DMS153 treated with DMSO at 0.1 percent for 48 hours (cell line): Measurements from ENCODE around the gene PYDC2.

Experiments used
- DNase-seq: peaks from one replicate; lab custom pipeline; 2025; ENCODE audit not compliant: unreplicated experiment; lab: John Stamatoyannopoulos, UW

Gene PYDC2

DNA sequence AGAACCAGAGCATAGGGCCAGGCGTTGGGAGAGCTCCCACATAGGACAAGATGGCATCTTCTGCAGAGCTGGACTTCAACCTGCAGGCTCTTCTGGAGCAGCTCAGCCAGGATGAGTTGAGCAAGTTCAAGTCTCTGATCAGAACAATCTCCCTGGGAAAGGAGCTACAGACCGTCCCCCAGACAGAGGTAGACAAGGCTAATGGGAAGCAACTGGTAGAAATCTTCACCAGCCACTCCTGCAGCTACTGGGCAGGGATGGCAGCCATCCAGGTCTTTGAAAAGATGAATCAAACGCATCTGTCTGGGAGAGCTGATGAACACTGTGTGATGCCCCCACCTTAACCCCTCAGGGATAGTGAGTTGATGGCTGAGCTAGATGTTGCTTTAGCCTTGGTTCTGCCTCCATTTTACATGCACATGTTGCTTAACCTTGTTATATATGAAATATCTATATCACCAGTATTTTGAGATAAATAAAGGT is at the start of gene PYDC2:
PYDC2 (plus strand) TSS at position 51 of the 483 bp plus-strand sequence; CDS start at position 51, 0 bp downstream.
- DNase-seq, result no peak

DNA sequence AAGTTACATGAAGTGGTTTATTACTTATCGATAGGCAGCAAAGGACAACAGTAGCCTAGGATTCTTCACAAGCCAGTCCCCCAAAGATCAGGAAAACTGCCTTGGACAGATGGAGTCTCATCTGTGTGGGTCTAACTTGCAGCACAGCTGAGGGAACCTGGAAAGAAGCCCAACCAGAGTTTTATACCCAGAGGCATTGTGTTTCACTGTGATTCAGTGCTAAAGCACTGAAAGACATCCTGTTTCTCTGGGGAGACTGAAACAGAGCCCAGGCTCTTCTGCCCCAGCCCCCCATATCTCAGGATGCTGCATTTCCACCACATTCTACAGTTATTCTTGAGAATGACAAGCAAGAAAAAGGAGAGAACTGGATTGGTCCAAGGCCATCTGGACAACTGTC is 48.2 kb upstream of the PYDC2 start:
- DNase-seq, result no peak

DNA sequence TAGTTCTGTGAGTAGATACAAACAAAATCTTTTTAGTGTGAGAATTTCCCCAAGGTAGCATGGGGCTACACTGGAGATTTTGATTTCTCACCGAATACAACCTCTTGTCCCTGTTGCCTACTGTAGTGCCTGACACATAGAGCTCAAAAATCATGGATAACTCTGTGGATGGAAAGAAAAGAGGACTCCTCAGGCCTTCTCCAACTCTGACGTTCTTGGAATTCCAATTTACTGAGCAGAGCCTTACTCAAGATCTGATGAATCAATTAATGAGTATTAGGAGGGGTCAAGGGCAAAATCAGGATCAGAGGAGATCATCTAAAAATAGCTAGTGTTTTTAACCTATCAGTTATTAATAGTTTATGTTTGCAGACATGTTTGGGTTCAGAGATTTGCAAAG is 46.7 kb upstream of the PYDC2 start:
- DNase-seq, result no peak

DNA sequence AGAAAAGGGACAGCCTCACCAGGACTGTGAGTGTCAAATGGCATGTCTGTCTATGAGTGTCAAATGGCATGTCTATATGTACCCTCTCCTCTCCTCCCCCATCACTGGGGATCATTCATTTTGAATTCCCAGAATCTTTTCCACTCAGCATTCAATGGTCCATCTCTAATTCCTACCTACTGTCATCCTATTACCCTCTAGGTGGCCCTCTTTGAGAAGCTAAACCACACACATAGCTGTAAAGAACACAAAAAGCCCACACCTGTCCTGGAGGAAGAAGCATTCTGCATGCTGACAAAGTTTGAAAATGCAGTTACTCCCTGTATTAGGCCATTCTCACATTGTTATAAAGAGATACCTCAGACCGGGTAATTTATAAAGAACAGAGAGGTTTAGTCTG is 46.2 kb upstream of the PYDC2 start:
- no peak for DNase-seq

DNA sequence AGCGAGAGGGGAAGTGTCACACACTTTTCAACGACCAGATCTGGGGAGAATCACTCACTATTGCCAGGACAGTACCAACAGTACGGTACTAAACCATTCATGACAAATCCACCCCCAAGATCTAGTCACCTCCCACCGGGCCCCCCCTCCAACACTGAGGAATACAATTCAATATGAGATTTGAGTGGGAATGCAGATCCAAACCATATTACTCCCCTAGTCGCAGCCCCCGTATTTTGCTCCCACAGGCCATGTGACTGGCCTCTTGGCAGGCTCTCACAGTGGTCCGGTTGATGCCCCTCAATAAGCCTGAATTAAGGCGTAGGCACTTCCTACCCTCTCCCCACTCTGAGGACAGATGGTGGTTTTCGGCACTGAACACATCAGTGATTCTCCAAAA is 45.4 kb upstream of the PYDC2 start:
- no peak for DNase-seq

DNA sequence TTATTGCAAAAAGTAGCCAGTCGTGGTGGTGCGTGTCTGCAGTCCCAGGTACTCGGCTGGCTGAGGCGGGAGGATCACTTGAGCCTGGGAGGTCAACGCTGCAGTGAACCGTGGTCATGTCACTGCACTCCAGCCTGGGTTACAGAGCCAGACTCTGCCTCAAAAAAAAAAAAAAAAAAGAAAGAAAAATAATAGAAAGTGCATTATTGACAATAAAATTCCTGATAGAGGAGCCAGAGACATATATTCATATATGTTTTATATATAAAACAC is 43.6 kb upstream of the PYDC2 start:
- DNase-seq, result no peak

DNA sequence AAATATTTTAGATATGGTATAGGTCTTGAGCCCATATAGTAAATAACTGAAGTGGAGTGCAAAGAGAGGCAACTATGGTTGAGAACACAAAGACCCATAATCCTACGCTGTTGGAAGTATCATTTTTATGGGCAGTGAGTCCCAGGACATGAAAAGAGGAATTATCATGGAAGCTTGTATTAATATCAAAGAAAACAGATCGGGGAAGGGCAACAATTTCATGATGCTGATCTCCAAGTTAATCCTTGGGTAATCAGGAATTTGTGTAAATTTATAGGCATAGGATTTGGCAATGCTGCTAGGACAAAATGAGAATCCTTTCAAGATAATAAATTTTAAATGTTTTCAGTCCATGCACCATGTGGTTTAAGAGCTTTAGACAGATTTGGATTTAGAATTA is 40.2 kb upstream of the PYDC2 start:
- DNase-seq, result no peak

DNA sequence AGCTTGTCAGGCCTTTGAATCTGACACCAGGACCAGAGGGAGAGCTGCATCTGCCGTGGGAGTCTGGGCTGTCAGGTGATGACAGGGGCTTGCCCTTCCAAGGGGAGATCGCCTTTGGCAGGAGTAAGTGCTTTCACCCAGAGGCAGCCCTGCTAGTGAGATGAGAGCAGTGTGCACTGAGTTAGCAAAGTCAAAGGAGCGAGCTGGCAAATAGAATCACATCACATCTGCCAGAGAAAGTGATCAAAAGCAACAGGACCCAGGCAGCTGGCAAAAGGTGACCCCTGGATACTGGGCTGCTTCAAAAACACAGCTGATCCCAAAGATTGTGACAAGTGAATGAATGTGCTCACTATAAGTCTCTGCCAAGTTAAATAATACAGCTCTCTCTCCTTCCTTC is 36.1 kb upstream of the PYDC2 start:
- DNase-seq, result no peak

DNA sequence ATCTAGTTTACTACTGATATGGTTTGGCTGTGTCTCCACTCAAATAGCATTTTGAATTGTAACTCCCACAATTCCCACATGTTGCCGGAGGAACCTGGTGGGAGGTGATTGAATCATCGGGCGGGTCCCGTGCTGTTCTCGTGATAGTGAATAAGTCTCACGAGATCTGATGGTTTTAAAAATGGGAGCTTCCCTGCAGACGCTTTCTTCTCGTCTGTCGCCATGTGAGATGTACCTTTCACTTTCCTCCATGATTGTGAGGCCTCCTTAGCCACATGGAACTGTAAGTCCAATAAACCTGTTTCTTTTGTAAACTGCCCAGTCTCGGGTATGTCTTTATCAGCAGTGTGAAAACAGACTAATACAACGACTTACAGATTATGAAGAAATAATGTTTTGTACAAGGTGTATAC is 35.6 kb upstream of the PYDC2 start:
- DNase-seq, result no peak

DNA sequence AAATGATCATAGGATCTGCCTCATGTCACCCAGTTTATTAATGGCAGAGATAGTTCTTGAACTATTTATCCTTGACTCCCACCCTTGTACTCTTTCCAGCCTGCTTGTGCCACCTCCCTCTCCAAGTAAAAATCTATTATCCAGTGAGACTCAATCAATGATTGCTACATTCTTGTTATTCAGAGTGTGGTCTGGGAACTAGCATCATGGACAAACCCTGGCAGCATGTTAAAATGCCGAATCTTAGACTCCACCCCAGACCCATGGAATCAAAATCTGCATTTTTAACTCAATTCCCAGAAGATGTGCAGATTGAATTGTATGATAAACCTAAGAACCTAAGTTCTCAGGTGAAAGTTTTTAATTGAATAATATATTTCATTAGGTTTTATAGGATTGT is 34.7 kb upstream of the PYDC2 start:
- no peak for DNase-seq

DNA sequence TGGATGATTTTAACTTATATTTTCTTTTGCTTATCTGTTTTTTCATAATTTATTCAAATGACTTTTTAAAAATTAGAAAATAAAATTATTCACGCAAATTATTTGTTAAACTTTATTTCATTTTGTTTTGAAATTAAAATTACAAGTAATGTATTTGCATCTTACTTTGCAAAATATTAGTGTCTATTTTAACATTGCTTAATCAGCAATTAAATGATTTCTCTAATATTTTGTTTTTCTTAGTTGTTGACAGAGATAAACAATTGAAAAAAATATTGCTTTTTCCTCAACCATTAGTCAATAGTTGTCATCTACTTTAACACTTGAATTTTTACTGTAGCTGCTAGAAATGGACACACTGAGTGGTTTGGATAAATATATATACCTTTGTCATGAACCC is 32.8 kb upstream of the PYDC2 start:
- DNase-seq, result no peak

DNA sequence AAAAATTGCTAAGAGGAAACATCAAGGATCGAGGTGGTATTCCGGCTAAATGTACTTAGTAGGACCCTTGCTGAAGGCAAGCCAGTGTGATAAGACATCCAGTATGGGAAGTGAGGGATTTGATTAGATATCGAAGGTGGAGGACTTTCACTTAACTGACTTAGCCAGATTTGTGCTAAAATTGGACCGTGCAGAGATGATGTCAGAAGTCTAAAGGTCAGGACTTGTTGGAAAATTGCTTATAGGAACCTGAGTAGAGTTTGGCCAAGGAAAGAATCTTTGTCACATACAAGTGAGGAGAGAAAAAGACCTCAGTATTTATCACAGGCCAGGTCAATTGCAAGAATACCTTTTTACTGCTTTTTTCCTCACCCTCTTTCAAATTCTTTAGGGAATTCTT is 30.9 kb upstream of the PYDC2 start:
- DNase-seq, result no peak

DNA sequence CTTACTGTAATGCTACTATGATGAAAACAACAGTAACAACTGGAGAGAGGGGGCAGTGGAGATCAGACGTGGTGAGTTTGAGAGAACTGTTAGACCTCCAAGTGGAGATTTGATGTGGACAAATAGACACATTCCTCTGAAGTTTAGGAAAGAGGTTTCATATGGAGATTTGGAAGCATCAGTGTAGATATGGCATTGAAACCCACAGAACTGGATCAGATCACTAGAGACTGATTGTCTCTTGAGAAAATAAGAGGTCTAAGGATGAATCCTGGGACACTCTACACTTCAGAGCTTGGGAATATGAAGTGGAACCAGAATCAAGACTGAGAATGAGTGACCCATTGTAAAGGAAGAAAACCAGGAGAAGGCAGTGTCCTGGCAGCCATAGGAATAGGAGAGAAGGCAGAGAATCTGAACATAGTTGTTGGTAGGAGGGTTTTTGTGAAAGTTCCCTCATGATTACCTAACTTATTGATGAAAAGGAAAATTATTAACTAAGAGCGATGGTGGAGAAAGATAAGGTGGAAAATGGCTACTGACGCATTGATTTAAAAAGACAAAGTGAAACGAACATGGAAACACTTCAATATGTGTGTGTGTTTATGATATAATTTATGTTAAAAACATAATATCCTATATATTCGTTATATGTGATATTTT is 29.7 kb upstream of the PYDC2 start:
- no peak for DNase-seq

DNA sequence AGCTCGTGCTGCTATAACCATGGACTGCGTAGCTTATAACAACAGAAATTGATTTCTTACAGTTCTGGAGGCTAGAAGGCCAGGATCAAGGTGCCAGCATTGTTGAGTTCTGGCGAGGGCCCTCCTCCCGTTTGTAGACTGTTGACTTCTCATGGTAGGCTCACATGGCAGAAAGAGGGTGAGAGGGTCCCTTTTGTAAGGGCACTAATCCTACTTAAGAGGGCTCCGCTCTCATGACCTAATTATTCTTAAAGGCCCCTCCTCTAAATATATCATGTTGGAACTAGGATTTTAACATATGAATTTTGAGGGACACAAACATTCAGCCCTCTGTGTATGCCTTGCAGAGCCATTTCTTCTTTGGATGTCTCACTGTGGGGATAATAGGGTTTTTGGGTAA is 28.8 kb upstream of the PYDC2 start:
- no peak for DNase-seq

DNA sequence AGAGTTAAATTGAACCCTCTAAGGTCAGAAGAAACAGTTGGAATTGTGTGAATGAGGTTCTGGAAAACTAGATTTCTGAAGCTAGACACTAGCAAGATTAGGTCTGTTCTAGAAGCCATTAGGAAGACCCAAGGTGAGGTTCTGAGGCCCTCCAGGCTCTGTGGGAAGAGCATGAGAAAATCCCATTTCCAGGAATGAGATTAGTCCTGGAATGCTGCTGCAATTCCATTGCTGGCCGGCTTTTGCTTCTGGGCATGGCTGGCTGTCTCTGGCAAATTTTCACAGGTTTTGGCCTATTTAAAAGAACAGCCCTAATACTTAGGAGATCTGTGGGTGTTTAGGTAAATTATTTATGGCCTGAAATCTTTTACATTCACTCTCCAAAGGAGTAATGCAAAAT is 26.9 kb upstream of the PYDC2 start:
- DNase-seq, result no peak

DNA sequence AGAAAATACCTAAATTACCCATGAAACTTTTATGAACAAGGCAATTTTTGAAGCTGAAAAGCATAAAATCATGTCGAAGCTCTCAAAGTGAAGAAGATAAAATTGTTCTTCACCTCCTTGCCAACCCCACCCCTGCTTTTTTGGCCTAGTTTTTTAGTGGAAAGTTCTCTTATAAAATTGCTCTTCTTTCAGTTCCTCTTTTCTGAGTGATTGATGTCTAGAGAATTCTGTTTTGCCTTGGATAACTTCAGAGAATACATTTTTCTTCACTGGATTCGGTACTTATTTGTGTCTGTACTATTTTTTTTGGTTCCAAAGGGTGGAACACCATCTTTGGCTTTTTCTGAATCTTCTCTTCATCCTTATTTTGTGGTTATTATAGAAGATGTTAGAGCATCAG is 25.0 kb upstream of the PYDC2 start:
- DNase-seq, result no peak

DNA sequence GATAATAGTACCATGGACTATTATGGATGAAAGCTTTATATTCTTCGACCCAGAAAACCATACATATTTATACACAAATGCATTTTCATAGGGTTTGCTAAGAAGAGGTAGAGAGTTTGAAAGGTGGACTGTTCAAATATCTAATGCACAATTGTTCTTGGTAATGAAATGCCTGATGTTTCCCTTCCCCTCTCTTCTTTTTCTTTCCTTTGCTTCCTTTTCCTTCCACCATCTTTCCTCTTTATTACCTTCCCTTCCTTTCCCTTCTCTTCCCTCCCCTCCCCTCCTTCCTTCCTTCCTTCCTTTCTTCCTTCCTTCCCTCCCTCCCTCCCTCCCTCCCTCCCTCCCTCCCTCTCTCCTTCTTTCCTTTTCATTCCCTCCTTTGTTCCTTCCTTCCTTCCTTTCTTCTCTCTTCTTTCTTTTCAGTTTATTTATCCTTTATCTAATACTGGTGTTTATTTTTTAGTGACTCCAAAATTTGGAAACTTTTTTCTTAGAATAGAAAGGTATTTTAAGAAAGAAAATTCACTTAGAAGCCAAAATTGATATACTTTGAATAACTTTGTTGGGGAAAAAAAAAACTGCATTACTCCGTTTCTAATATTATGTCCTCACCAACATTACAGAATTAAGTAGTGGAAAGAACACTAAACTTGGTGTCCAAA is 22.7 kb upstream of the PYDC2 start:
- no peak for DNase-seq

DNA sequence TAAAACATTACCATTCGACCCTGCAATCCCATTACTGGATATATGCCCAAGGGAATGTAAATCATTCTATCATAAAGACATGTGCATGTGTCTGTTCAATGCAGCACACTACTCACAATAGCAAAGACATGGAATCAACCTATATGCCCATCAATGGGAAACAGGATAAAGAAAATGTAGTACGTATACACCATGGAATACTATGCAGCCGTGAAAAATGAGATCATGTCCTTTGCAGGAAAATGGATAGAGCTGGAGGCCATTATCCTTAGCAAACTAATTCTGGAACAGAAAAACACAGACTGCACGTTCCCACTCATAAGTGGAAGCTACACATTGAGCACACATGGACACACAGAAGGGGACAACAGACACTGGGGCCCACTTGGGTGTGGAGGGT is 20.4 kb upstream of the PYDC2 start:
- no peak for DNase-seq

DNA sequence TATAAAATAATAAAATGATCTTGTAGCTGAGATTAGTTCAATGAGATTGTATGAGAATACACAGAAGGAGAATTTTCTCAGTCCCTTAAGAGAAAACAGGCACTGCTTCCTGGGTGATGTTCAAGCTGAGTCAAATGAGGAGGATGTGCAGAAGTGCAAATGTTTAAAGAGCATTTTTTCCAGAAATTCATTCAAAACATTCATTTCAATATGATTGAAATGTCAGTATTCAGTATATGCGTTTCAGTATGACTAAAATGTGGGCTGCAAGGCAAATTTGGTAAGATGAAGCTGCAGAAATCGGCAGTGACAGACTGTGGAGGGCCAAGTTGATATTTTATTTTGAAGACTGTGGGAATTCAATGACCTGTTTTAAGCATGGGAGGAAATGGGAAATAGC is 19.3 kb upstream of the PYDC2 start:
- DNase-seq, result no peak

DNA sequence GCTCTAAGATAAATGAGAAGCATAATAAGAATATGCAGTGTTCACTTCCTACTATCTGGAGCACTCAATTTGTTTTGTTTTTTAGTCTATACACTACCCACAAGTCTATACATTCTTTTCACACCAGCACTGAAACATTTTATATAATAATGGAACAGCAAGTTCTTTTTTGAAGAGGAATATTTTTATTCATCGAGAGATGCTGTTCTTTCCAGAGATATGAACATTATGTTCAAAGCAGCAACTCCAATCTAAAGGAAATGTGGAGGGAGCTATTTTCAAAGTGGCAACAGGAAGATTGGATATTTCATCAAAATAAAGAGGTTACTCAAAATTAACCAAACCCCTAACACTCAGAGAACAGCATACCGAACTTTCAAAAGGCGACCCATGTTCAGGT is 16.4 kb upstream of the PYDC2 start:
- DNase-seq, result no peak

DNA sequence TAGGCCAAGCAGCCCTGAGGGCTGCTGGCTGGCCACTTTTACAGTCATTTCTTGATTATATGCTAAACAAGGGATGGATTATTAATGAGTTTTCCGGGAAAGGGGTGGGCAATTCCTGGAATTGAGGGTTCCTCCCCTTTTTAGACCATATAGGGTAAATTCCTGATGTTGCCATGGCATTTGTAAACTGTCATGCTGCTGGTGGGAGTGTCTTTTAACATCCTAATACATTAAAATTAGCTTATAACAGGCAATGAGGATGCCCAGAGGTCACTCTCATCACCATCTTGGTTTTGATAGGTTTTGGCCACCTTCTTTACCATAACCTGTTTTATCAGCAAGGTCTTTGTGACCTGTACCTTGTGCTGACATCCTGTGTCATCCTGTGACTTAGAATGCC is 11.7 kb upstream of the PYDC2 start:
- no peak for DNase-seq

DNA sequence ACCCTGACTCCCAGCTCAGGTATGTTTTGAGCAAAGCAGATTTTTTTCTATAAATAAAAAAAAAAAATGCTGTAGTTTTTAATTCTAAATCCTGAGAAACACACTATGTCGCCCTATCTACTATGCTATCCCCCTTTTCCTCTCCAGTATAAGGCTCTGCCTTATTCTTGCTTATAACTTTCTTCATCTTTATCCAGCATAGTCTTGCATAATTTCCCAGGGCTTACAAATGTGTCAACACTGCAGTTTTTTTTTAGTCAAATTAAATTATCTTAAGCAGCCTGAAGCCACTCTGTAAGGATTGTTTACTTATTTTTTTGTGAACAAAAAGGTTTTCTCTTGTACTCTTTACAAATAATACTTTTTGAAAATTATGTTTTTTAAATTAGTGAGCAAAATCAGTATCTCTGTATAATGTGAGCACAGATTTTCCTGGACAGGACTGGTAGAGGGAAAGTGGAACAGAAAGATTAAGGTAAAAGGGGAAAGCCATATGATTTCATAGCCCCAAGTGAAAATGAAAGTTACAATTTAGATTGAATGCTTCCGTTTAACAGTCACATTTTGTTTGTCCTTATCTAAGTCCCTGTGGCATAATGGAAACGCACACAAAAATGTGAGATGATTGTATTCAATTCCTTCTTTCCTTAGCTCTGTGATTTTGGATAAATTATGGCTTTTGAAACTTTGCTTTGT is 5.6 kb upstream of the PYDC2 start:
- DNase-seq, result no peak

DNA sequence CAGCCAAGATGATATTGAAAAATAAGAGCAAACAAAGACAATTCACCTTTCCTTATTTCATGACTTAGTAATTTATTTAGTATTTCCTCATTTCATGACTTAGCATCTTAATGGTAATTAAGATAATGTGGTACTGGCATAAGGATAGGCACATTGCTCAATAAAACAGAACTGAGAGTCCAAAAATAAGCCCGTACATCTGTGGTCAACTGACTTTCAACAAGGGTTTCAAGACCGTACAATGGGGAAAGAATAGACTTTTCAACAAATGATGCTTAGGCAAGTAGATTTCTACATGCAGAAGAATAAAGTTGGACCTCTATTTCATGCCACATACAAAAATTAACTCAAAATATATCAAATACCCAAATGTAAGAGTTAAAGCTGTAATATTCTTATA is 603 bp upstream of the PYDC2 start:
- no peak for DNase-seq
